GM10266 (cell line): ENCODE measurements around the gene TMEM63C.

ENCODE experiments used
- DNase-seq: peaks from one replicate; pipeline ENCODE4 v3.0.0; 2012; ENCODE audit errors: extremely low spot score
- TF ChIP-seq, protein P1 (sequence below): IDR thresholded peaks from 2 replicates; pipeline ENCODE4 v1.5.1; 2012; ENCODE audit warnings: mild to moderate bottlenecking, low read depth; ENCODE audit not compliant: control insufficient read depth, insufficient read depth; ENCODE audit errors: missing control alignments

The TMEM63C gene

DNA sequence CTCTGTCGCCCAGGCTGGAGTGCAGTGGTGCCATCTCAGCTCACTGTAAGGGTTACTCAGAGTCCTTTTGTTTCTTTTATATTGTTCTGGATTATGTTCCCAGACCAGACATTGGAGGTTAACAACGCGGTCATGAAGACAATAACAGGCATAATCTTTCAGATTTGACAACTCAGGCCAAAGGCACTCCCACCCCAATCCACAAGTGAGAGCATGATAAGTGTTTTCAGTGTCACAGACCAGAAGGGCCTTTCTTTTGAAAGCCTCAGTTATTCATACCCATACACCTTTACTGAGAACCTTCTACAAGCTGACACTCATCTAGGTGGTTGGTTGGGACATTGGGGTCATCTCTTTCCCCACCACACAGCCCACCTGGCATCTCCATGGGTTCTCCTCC lies 2.9 kb upstream of the TMEM63C start:
- no peak for DNase-seq
- TF ChIP-seq, protein P1, sequence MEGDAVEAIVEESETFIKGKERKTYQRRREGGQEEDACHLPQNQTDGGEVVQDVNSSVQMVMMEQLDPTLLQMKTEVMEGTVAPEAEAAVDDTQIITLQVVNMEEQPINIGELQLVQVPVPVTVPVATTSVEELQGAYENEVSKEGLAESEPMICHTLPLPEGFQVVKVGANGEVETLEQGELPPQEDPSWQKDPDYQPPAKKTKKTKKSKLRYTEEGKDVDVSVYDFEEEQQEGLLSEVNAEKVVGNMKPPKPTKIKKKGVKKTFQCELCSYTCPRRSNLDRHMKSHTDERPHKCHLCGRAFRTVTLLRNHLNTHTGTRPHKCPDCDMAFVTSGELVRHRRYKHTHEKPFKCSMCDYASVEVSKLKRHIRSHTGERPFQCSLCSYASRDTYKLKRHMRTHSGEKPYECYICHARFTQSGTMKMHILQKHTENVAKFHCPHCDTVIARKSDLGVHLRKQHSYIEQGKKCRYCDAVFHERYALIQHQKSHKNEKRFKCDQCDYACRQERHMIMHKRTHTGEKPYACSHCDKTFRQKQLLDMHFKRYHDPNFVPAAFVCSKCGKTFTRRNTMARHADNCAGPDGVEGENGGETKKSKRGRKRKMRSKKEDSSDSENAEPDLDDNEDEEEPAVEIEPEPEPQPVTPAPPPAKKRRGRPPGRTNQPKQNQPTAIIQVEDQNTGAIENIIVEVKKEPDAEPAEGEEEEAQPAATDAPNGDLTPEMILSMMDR: no peak

GRCh38 chr14:77180726-77181602 lies 634 bp upstream of the TMEM63C start:
- DNase-seq: no peak

DNA sequence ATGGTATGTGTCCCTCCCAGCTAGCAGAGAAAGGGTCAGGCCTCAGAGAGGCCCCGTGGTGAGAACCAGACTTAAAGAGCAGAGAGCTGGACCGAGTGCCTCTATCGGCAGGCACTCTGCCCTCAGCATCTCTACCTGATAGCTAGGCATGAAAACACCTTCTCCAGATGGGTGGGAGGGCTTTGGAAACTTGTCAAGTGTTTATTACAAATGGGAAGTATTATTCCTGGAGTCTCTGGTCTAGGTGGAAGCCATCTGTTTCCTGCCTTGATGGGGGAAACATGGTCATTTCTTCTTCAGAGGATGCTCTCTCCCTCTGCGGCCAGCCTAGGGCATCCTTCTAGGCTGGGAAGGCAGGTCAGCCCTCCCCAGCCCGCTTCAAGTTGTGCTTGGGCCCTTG lies 2.3 kb downstream of the TMEM63C start:
- TF ChIP-seq, protein P1: no peak
- DNase-seq: no peak

More at GRCh38 chr14:77180726-77181602, 634 bp upstream of the TMEM63C start:
- TF ChIP-seq, protein P1: no peak

- DNase-seq: no peak
- TF ChIP-seq, protein P1: no peak
Observed at GRCh38 chr14:77184396-77185092, 2.9 kb downstream of the TMEM63C start.

GRCh38 chr14:77185093-77185465 lies 3.5 kb downstream of the TMEM63C start:
- TF ChIP-seq, protein P1: no peak
- DNase-seq: no peak

- DNase-seq: no peak
- TF ChIP-seq, protein P1: no peak
Observed at GRCh38 chr14:77186911-77187648, 5.5 kb downstream of the TMEM63C start.

GRCh38 chr14:77187649-77188012 lies 6.0 kb downstream of the TMEM63C start:
- TF ChIP-seq, protein P1: no peak
- no peak for DNase-seq
